SK-N-SH (cell line): Measurements from ENCODE around the gene ACSL3. TPM values are rescaled to one million over a fixed set of nuclear protein-coding genes. Genes with fewer than 3 reads are reported as not detected.

Experiments
- CTCF ChIA-PET: fragments of 300-600, 350-600 bp; formaldehyde crosslinking; extraction: SDS; loops from one replicate; lab custom pipeline; 2021; lab: Yijun Ruan, JAX
- POLR2A ChIA-PET: fragments of 350-600 bp; sonication (Branson Sonifier 250); formaldehyde crosslinking; extraction: SDS; loops from one replicate; lab custom pipeline; 2020; ENCODE audit warnings: antibody characterized with exemption, inconsistent platforms; lab: Yijun Ruan, JAX
- DNase-seq: peaks from one replicate; pipeline ENCODE4 v3.0.0; 2012
- H2AFZ ChIP-seq: fragments of 200-600 bp; sonication (generic); 2 replicates; pipeline ENCODE4 v1.8.1; 2016; ENCODE audit warnings: antibody characterized with exemption, mild to moderate bottlenecking, low read depth
- H3F3A ChIP-seq: fragments of 200-600 bp; sonication (generic); replicated peaks from 2 replicates; pipeline ENCODE3; 2016; ENCODE audit warnings: antibody characterized with exemption, mild to moderate bottlenecking; ENCODE audit not compliant: insufficient read depth
- H3K27ac ChIP-seq, 2 experiments: fragments of 200-500 bp in 1 of 2; fragments of 200-600 bp in 1 of 2; sonication (Bioruptor generic) in 1 of 2; sonication (generic), shearing (Covaris generic) in 1 of 2; 2 replicates each; pipeline versions ENCODE4 v1.5.1 to v1.6.1; 2014 to 2016; ENCODE audit warnings: low read depth in 2 of 2, inconsistent platforms in 1 of 2, low read length in 1 of 2, mild to moderate bottlenecking in 1 of 2, mixed read lengths in 1 of 2
- H3K27me3 ChIP-seq: fragments of 200-600 bp; sonication (generic), shearing (Covaris generic); 2 replicates; pipeline ENCODE4 v1.6.1; 2016; ENCODE audit warnings: mixed run types; ENCODE audit not compliant: insufficient read depth
- H3K36me3 ChIP-seq, 2 experiments: fragments of 200-500 bp in 1 of 2; fragments of 200-600 bp in 1 of 2; sonication (Bioruptor generic) in 1 of 2; sonication (generic) in 1 of 2; replicated peaks in 1 of 2; 2 replicates each; pipeline versions ENCODE3 to v1.5.1; 2014 to 2016; ENCODE audit warnings: low read length in 1 of 2, mild to moderate bottlenecking in 1 of 2; ENCODE audit not compliant: insufficient read depth in 2 of 2, control insufficient read depth in 1 of 2
- H3K4me1 ChIP-seq, 2 experiments: fragments of 200-500 bp in 1 of 2; fragments of 200-600 bp in 1 of 2; sonication (Bioruptor generic) in 1 of 2; sonication (generic), shearing (Covaris generic) in 1 of 2; 2 replicates each; pipeline versions ENCODE4 v1.5.1 to v1.6.1; 2014 to 2016; ENCODE audit warnings: low read depth in 1 of 2, low read length in 1 of 2, mixed run types in 1 of 2; ENCODE audit not compliant: insufficient read depth in 2 of 2, control insufficient read depth in 1 of 2
- H3K4me2 ChIP-seq: fragments of 200-600 bp; sonication (generic), shearing (Covaris generic); 2 replicates; pipeline ENCODE4 v1.6.1; 2017; ENCODE audit warnings: mixed run types
- H3K4me3 ChIP-seq, 2 experiments: fragments of 200-500 bp in 1 of 2; fragments of 200-600 bp in 1 of 2; sonication (Bioruptor generic) in 1 of 2; sonication (generic), shearing (Covaris generic) in 1 of 2; 2 replicates each; pipeline versions ENCODE4 v1.5.1 to v1.8.1; 2014 to 2016; ENCODE audit warnings: low read depth in 2 of 2, inconsistent platforms in 1 of 2, low read length in 1 of 2, mild to moderate bottlenecking in 1 of 2, mixed read lengths in 1 of 2, moderate library complexity in 1 of 2
- H3K79me2 ChIP-seq: fragments of 200-600 bp; sonication (generic); 2 replicates; pipeline ENCODE4 v1.8.1; 2017; ENCODE audit warnings: mild to moderate bottlenecking; ENCODE audit not compliant: insufficient read depth
- H3K9ac ChIP-seq: fragments of 200-600 bp; sonication (generic); 2 replicates; pipeline ENCODE4 v1.6.1; 2017; ENCODE audit warnings: mixed run types
- H3K9me2 ChIP-seq: fragments of 200-600 bp; sonication (generic); 2 replicates; pipeline ENCODE4 v1.6.1; 2017; ENCODE audit warnings: mixed run types
- H3K9me3 ChIP-seq: fragments of 200-600 bp; sonication (generic); 2 replicates; pipeline ENCODE4 v1.6.1; 2017; ENCODE audit warnings: mixed run types, mild to moderate bottlenecking, moderate library complexity
- H4K20me1 ChIP-seq: fragments of 200-600 bp; sonication (generic); 2 replicates; pipeline ENCODE4 v1.6.1; 2017; ENCODE audit warnings: mild to moderate bottlenecking, mixed run types; ENCODE audit not compliant: insufficient read depth
- EZH2phosphoT487 ChIP-seq: fragments of 200-600 bp; sonication (generic); IDR thresholded peaks from 2 replicates; pipeline ENCODE4 v1.6.1; 2017; ENCODE audit warnings: low read depth, mixed run types, mild to moderate bottlenecking, antibody characterized with exemption, moderate library complexity, borderline replicate concordance
- GABPA ChIP-seq: IDR thresholded peaks from 2 replicates; pipeline ENCODE4 v1.4.0; 2012; ENCODE audit warnings: low read depth, mild to moderate bottlenecking
- JUND ChIP-seq: IDR thresholded peaks from 2 replicates; pipeline ENCODE4 v1.4.0; 2012
- MXI1 ChIP-seq: IDR thresholded peaks from 2 replicates; pipeline ENCODE4 v1.6.1; 2012; ENCODE audit warnings: mild to moderate bottlenecking, low read depth, low read length, improper control_type of control experiment
- NFIC ChIP-seq: IDR thresholded peaks from 2 replicates; pipeline ENCODE4 v1.4.0; 2012; ENCODE audit warnings: borderline replicate concordance
- POLR2AphosphoS5 ChIP-seq: IDR thresholded peaks from 2 replicates; pipeline ENCODE4 v1.6.1; 2012; ENCODE audit warnings: low read depth, low read length
- RAD21 ChIP-seq: IDR thresholded peaks from 2 replicates; pipeline ENCODE4 v1.6.1; 2012; ENCODE audit warnings: mild to moderate bottlenecking, low read length
- SMC3 ChIP-seq: IDR thresholded peaks from 2 replicates; pipeline ENCODE4 v1.6.1; 2012; ENCODE audit warnings: low read depth, low read length, improper control_type of control experiment
- YY1 ChIP-seq: IDR thresholded peaks from 2 replicates; pipeline ENCODE4 v1.4.0; 2012; ENCODE audit warnings: low read depth, mild to moderate bottlenecking
- WGBS: methylation state at CpG from one replicate; pipeline ENCODE4 v1.1.6; 2017; ENCODE audit warnings: low lambda C conversion rate; 5-methylcytosine and 5-hydroxymethylcytosine counted together
- polyA plus RNA-seq, 3 experiments: library from polyadenylated mRNA; depleted of rRNA; stranded (reverse); fragments of >200 nt; gene quantifications; 2 replicates each; pipeline ENCODE4 v1.2.3, GENCODE V29; 2012
- TF ChIP-seq, protein P1 (sequence below): fragments of 200-600 bp; sonication (generic); IDR thresholded peaks from 2 replicates; pipeline ENCODE4 v1.6.1; 2017; ENCODE audit warnings: antibody characterized with exemption, mild to moderate bottlenecking, moderate library complexity
- TF ChIP-seq, protein P2 (sequence below): IDR thresholded peaks from 2 replicates; pipeline ENCODE4 v1.4.0; 2012; ENCODE audit warnings: low read depth, borderline replicate concordance
- TF ChIP-seq, protein P3 (sequence below): IDR thresholded peaks from 2 replicates; pipeline ENCODE4; 2012

Gene ACSL3
- polyA plus RNA-seq, 1 of the 3 experiments (the other 2 are of a cell fraction): 15.7 TPM

DNA sequence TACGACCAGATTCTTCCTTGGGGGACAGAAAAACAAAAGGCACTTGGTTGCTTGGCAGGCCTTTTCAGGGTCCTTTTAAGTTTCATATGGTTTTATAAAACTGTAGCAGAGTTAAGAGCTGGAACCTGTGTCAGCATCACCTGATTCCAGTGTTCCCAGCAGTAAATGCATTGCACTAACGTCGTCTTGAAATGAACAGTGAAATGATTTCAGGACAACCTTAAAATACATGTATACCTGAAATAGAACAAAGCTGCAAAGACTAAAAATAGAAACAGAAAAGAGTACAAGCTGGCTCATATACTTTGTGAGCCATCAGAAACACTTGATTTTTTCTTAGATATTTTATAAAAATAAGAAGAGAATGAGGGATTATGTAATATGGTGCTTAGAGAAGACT, 51.9 kb downstream of the ACSL3 start (continued):
- TF ChIP-seq POLR2AphosphoS5 (no peak), GABPA (no peak)
- TF ChIP-seq, protein P1, sequence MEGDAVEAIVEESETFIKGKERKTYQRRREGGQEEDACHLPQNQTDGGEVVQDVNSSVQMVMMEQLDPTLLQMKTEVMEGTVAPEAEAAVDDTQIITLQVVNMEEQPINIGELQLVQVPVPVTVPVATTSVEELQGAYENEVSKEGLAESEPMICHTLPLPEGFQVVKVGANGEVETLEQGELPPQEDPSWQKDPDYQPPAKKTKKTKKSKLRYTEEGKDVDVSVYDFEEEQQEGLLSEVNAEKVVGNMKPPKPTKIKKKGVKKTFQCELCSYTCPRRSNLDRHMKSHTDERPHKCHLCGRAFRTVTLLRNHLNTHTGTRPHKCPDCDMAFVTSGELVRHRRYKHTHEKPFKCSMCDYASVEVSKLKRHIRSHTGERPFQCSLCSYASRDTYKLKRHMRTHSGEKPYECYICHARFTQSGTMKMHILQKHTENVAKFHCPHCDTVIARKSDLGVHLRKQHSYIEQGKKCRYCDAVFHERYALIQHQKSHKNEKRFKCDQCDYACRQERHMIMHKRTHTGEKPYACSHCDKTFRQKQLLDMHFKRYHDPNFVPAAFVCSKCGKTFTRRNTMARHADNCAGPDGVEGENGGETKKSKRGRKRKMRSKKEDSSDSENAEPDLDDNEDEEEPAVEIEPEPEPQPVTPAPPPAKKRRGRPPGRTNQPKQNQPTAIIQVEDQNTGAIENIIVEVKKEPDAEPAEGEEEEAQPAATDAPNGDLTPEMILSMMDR: no peak

DNA sequence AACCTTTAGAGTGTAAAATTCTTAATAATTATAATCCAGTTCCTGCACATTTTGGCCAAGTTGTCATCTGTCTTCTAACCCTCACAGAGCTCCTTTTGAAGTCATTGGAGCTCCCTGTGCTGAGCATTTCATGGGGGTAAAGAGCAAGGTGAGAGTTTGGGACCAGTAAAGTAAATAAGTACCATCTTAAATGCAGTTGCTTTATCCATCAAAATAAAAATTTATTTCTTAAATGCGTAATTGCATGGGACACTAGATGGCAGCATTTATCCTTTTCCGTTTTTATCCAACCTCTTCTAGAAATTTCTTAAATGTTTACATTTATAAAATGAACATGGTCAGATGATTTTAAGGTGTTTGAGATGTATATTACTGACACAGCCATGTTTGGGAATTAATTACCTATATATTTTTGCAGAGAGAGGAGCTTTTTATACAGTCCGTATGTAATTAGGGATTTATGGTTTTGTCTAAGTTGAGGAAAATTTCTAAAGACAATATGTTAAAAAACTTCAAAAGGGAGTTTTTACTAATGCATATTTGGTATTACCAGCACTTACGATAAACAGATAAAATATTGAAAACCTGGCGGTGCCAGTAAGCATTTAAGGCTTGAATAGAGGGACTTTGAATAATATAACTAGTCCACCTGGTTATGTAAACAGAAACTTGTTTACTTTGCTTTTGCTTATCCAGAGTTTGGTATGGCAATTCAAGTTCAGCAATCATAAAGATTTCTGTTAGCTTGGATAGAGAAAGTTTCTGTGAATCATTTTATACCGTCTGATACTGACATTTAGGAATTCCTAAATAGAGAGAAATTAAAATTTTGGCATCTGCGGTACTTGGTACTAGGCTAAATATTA, 54.5 kb downstream of the ACSL3 start:
- CTCF ChIA-PET: interaction anchor here (0.6 to 2.6 kb wide), 34 partner anchors 9 to 1055 kb away, joined by 3 to 17 read pairs (median 4); partner anchors contain the start of genes ACSL3 and SCG2
- POLR2A ChIA-PET: no interaction called here
- no peaks in the 10 kb centered on the region for H4K20me1 ChIP-seq
- H3K9ac ChIP-seq: no peak overlapping the region
- TF ChIP-seq JUND: 0 out of 2 replicates have a peak, but pooled peaks have one; percentile 5
- TF ChIP-seq, protein P2, sequence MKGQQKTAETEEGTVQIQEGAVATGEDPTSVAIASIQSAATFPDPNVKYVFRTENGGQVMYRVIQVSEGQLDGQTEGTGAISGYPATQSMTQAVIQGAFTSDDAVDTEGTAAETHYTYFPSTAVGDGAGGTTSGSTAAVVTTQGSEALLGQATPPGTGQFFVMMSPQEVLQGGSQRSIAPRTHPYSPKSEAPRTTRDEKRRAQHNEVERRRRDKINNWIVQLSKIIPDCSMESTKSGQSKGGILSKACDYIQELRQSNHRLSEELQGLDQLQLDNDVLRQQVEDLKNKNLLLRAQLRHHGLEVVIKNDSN: no peak
- TF ChIP-seq, protein P3, sequence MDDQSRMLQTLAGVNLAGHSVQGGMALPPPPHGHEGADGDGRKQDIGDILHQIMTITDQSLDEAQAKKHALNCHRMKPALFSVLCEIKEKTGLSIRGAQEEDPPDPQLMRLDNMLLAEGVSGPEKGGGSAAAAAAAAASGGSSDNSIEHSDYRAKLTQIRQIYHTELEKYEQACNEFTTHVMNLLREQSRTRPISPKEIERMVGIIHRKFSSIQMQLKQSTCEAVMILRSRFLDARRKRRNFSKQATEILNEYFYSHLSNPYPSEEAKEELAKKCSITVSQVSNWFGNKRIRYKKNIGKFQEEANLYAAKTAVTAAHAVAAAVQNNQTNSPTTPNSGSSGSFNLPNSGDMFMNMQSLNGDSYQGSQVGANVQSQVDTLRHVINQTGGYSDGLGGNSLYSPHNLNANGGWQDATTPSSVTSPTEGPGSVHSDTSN: no peak
- TF ChIP-seq NFIC: no peak
- no peak for TF ChIP-seq MXI1
- TF ChIP-seq SMC3: 0 out of 2 replicates have a peak, but pooled peaks have one; percentile 14
- TF ChIP-seq RAD21: peak; percentile 61
- TF ChIP-seq EZH2phosphoT487: no peak
- TF ChIP-seq, protein P1: peak; percentile 85
- TF ChIP-seq YY1: no peak
- H3K9me2 ChIP-seq: no peaks in the 10 kb centered on the region
- H3K9me3 ChIP-seq: no peaks in the 10 kb centered on the region
- no peak for DNase-seq
- peak overlapping the region in 1 of 2 experiments; percentile 0; a peak in 1 of 4 replicates for H3K27ac ChIP-seq
- H3K4me1 ChIP-seq: peaks cover 0 to 21% of the 10 kb centered on the region in 2 experiments; a peak in 3 of 4 replicates
- no peaks in the 10 kb centered on the region for H3K27me3 ChIP-seq
- H3K4me2 ChIP-seq: no peak overlapping the region
- peaks cover 15 to 22% of the 10 kb centered on the region in 2 experiments for H3K36me3 ChIP-seq
- H3K79me2 ChIP-seq: peaks cover 18% of the 10 kb centered on the region
- H3K4me3 ChIP-seq: no peak overlapping the region; a peak in 1 of 4 replicates
- H3F3A ChIP-seq: peaks cover 3% of the 10 kb centered on the region
- no peak overlapping the region for H2AFZ ChIP-seq
- WGBS: 80% methylated on average over 7 of the region's 7 CpGs
